SK-N-SH (cell line): ENCODE data around the gene THY1. TPM values are rescaled to one million over a fixed set of nuclear protein-coding genes. Genes with fewer than 3 reads are reported as not detected.

Source experiments
- CTCF ChIA-PET: fragments of 300-600, 350-600 bp; formaldehyde crosslinking; extraction: SDS; loops from one replicate; lab custom pipeline; 2021; lab: Yijun Ruan, JAX
- POLR2A ChIA-PET: fragments of 350-600 bp; sonication (Branson Sonifier 250); formaldehyde crosslinking; extraction: SDS; loops from one replicate; lab custom pipeline; 2020; ENCODE audit warnings: antibody characterized with exemption, inconsistent platforms; lab: Yijun Ruan, JAX
- DNase-seq: peaks from one replicate; pipeline ENCODE4 v3.0.0; 2012
- H2AFZ ChIP-seq: fragments of 200-600 bp; sonication (generic); 2 replicates; pipeline ENCODE4 v1.8.1; 2016; ENCODE audit warnings: antibody characterized with exemption, mild to moderate bottlenecking, low read depth
- H3F3A ChIP-seq: fragments of 200-600 bp; sonication (generic); replicated peaks from 2 replicates; pipeline ENCODE3; 2016; ENCODE audit warnings: antibody characterized with exemption, mild to moderate bottlenecking; ENCODE audit not compliant: insufficient read depth
- H3K27ac ChIP-seq, 2 experiments: fragments of 200-500 bp in 1 of 2; fragments of 200-600 bp in 1 of 2; sonication (Bioruptor generic) in 1 of 2; sonication (generic), shearing (Covaris generic) in 1 of 2; 2 replicates each; pipeline versions ENCODE4 v1.5.1 to v1.6.1; 2014 to 2016; ENCODE audit warnings: low read depth in 2 of 2, inconsistent platforms in 1 of 2, low read length in 1 of 2, mild to moderate bottlenecking in 1 of 2, mixed read lengths in 1 of 2
- H3K27me3 ChIP-seq: fragments of 200-600 bp; sonication (generic), shearing (Covaris generic); 2 replicates; pipeline ENCODE4 v1.6.1; 2016; ENCODE audit warnings: mixed run types; ENCODE audit not compliant: insufficient read depth
- H3K36me3 ChIP-seq, 2 experiments: fragments of 200-500 bp in 1 of 2; fragments of 200-600 bp in 1 of 2; sonication (Bioruptor generic) in 1 of 2; sonication (generic) in 1 of 2; replicated peaks in 1 of 2; 2 replicates each; pipeline versions ENCODE3 to v1.5.1; 2014 to 2016; ENCODE audit warnings: low read length in 1 of 2, mild to moderate bottlenecking in 1 of 2; ENCODE audit not compliant: insufficient read depth in 2 of 2, control insufficient read depth in 1 of 2
- H3K4me1 ChIP-seq, 2 experiments: fragments of 200-500 bp in 1 of 2; fragments of 200-600 bp in 1 of 2; sonication (Bioruptor generic) in 1 of 2; sonication (generic), shearing (Covaris generic) in 1 of 2; 2 replicates each; pipeline versions ENCODE4 v1.5.1 to v1.6.1; 2014 to 2016; ENCODE audit warnings: low read depth in 1 of 2, low read length in 1 of 2, mixed run types in 1 of 2; ENCODE audit not compliant: insufficient read depth in 2 of 2, control insufficient read depth in 1 of 2
- H3K4me2 ChIP-seq: fragments of 200-600 bp; sonication (generic), shearing (Covaris generic); 2 replicates; pipeline ENCODE4 v1.6.1; 2017; ENCODE audit warnings: mixed run types
- H3K4me3 ChIP-seq, 2 experiments: fragments of 200-500 bp in 1 of 2; fragments of 200-600 bp in 1 of 2; sonication (Bioruptor generic) in 1 of 2; sonication (generic), shearing (Covaris generic) in 1 of 2; 2 replicates each; pipeline versions ENCODE4 v1.5.1 to v1.8.1; 2014 to 2016; ENCODE audit warnings: low read depth in 2 of 2, inconsistent platforms in 1 of 2, low read length in 1 of 2, mild to moderate bottlenecking in 1 of 2, mixed read lengths in 1 of 2, moderate library complexity in 1 of 2
- H3K79me2 ChIP-seq: fragments of 200-600 bp; sonication (generic); 2 replicates; pipeline ENCODE4 v1.8.1; 2017; ENCODE audit warnings: mild to moderate bottlenecking; ENCODE audit not compliant: insufficient read depth
- H3K9ac ChIP-seq: fragments of 200-600 bp; sonication (generic); 2 replicates; pipeline ENCODE4 v1.6.1; 2017; ENCODE audit warnings: mixed run types
- H3K9me2 ChIP-seq: fragments of 200-600 bp; sonication (generic); 2 replicates; pipeline ENCODE4 v1.6.1; 2017; ENCODE audit warnings: mixed run types
- H3K9me3 ChIP-seq: fragments of 200-600 bp; sonication (generic); 2 replicates; pipeline ENCODE4 v1.6.1; 2017; ENCODE audit warnings: mixed run types, mild to moderate bottlenecking, moderate library complexity
- H4K20me1 ChIP-seq: fragments of 200-600 bp; sonication (generic); 2 replicates; pipeline ENCODE4 v1.6.1; 2017; ENCODE audit warnings: mild to moderate bottlenecking, mixed run types; ENCODE audit not compliant: insufficient read depth
- CHD2 ChIP-seq: fragments of 150-350 bp; IDR thresholded peaks from 2 replicates; pipeline ENCODE4 v1.6.1; 2018; ENCODE audit warnings: low read length; ENCODE audit not compliant: partially characterized antibody
- FOSL2 ChIP-seq: IDR thresholded peaks from 2 replicates; pipeline ENCODE4 v1.4.0; 2012; ENCODE audit warnings: low read depth, mild to moderate bottlenecking, moderate library complexity, borderline replicate concordance
- FOXM1 ChIP-seq: IDR thresholded peaks from 2 replicates; pipeline ENCODE4 v1.4.0; 2012; ENCODE audit warnings: low read depth, mild to moderate bottlenecking
- GABPA ChIP-seq: IDR thresholded peaks from 2 replicates; pipeline ENCODE4 v1.4.0; 2012; ENCODE audit warnings: low read depth, mild to moderate bottlenecking
- JUND ChIP-seq: IDR thresholded peaks from 2 replicates; pipeline ENCODE4 v1.4.0; 2012
- RCOR1 ChIP-seq: fragments of 150-350 bp; IDR thresholded peaks from 2 replicates; pipeline ENCODE4 v1.6.1; 2017; ENCODE audit warnings: antibody characterized with exemption, low read length
- RXRA ChIP-seq: IDR thresholded peaks from 2 replicates; pipeline ENCODE4 v1.4.0; 2012; ENCODE audit warnings: low read depth, mild to moderate bottlenecking, borderline replicate concordance
- SIN3A ChIP-seq: IDR thresholded peaks from 2 replicates; pipeline ENCODE4 v1.6.1; 2012; ENCODE audit warnings: low read depth, mild to moderate bottlenecking, low read length, moderate library complexity, borderline replicate concordance
- SMC3 ChIP-seq: IDR thresholded peaks from 2 replicates; pipeline ENCODE4 v1.6.1; 2012; ENCODE audit warnings: low read depth, low read length, improper control_type of control experiment
- TAF1 ChIP-seq: IDR thresholded peaks from 2 replicates; pipeline ENCODE4 v1.6.1; 2012; ENCODE audit warnings: low read depth, mild to moderate bottlenecking, low read length, moderate library complexity, borderline replicate concordance
- TCF12 ChIP-seq: IDR thresholded peaks from 2 replicates; pipeline ENCODE4 v1.4.0; 2012
- TEAD4 ChIP-seq: IDR thresholded peaks from 2 replicates; pipeline ENCODE4 v1.4.0; 2012; ENCODE audit warnings: mild to moderate bottlenecking, borderline replicate concordance; ENCODE audit not compliant: insufficient read depth
- WGBS: methylation state at CpG from one replicate; pipeline ENCODE4 v1.1.6; 2017; ENCODE audit warnings: low lambda C conversion rate; 5-methylcytosine and 5-hydroxymethylcytosine counted together
- polyA plus RNA-seq, 3 experiments: library from polyadenylated mRNA; depleted of rRNA; stranded (reverse); fragments of >200 nt; gene quantifications; 2 replicates each; pipeline ENCODE4 v1.2.3, GENCODE V29; 2012
- TF ChIP-seq, protein P1 (sequence below): fragments of 150-350 bp; IDR thresholded peaks from 2 replicates; pipeline ENCODE4 v1.6.1; 2016; ENCODE audit warnings: mild to moderate bottlenecking, low read depth, low read length
- TF ChIP-seq, protein P2 (sequence below): IDR thresholded peaks from 2 replicates; pipeline ENCODE4 v1.4.0; 2012; ENCODE audit warnings: low read depth, borderline replicate concordance
- TF ChIP-seq, protein P3 (sequence below): fragments of 150-350 bp; IDR thresholded peaks from 2 replicates; pipeline ENCODE4 v1.6.1; 2017; ENCODE audit warnings: antibody characterized with exemption, low read length, low read depth, borderline replicate concordance
- TF ChIP-seq, protein P4 (sequence below): IDR thresholded peaks from 2 replicates; pipeline ENCODE4 v1.4.0; 2012; ENCODE audit warnings: low read depth
- TF ChIP-seq, protein P5 (sequence below): IDR thresholded peaks from 2 replicates; pipeline ENCODE4 v1.4.0; 2012; ENCODE audit warnings: low read depth, borderline replicate concordance
- TF ChIP-seq, protein P6 (sequence below): IDR thresholded peaks from 2 replicates; pipeline ENCODE4 v1.6.1; 2012; ENCODE audit warnings: mild to moderate bottlenecking, low read depth, low read length, moderate library complexity

THY1 gene
- polyA plus RNA-seq, 1 of the 3 experiments (the other 2 are of a cell fraction) = 1,091 TPM

DNA sequence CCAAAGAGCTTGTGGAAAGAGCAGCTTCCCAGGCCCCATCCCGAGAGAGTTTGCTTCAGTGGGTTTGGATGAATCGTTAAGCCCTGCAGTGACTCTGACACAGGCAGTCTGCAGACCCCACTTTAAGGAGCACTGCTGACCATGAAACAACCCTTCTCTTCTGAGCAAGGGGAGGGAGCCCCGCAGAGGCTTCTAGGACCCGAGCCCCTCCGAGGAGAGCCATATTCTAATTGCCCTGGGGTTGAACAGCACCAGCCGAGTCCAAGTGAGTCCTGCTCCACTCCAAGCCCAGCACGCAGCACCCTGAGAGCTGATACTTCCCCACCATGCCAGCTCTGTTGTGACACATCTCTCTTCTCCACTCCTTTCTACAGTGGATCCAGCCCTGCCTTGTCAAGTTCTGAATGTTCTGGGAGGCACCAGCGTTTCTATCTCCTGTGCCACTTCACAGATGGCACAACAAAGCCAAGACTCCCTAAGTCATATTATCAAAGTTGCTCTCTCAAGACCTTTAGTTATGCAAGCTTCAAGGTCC, 51.8 kb downstream of the THY1 start:
- H3K9ac ChIP-seq = no peak overlapping the region
- H3K9me2 ChIP-seq = no peaks in the 10 kb centered on the region
- H3K27ac ChIP-seq = peak overlapping the region in 1 of 2 experiments; percentile 50; a peak in 1 of 4 replicates
- no peaks in the 10 kb centered on the region for H3K9me3 ChIP-seq
- no peaks in the 10 kb centered on the region for H4K20me1 ChIP-seq
- DNase-seq = no peak
- WGBS = 95% methylated on average over 3 of the region's 8 CpGs
- no peaks in the 10 kb centered on the region for H3F3A ChIP-seq
- TF ChIP-seq CHD2 = no peak
- TF ChIP-seq, protein P1, sequence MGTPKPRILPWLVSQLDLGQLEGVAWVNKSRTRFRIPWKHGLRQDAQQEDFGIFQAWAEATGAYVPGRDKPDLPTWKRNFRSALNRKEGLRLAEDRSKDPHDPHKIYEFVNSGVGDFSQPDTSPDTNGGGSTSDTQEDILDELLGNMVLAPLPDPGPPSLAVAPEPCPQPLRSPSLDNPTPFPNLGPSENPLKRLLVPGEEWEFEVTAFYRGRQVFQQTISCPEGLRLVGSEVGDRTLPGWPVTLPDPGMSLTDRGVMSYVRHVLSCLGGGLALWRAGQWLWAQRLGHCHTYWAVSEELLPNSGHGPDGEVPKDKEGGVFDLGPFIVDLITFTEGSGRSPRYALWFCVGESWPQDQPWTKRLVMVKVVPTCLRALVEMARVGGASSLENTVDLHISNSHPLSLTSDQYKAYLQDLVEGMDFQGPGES = no peak
- TF ChIP-seq FOSL2 = no peak
- TF ChIP-seq, protein P2, sequence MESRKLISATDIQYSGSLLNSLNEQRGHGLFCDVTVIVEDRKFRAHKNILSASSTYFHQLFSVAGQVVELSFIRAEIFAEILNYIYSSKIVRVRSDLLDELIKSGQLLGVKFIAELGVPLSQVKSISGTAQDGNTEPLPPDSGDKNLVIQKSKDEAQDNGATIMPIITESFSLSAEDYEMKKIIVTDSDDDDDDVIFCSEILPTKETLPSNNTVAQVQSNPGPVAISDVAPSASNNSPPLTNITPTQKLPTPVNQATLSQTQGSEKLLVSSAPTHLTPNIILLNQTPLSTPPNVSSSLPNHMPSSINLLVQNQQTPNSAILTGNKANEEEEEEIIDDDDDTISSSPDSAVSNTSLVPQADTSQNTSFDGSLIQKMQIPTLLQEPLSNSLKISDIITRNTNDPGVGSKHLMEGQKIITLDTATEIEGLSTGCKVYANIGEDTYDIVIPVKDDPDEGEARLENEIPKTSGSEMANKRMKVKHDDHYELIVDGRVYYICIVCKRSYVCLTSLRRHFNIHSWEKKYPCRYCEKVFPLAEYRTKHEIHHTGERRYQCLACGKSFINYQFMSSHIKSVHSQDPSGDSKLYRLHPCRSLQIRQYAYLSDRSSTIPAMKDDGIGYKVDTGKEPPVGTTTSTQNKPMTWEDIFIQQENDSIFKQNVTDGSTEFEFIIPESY = no peak
- TF ChIP-seq TCF12 = no peak
- ChIA-PET POLR2A (no interaction called here), CTCF (interaction anchor here (1.8 to 22.5 kb wide), 6 partner anchors 11 to 106 kb away, joined by 5 to 390 read pairs (median 138); partner anchors contain the start of genes C1QTNF5, MFRP and USP2)
- H3K4me1 ChIP-seq = peaks cover 18 to 95% of the 10 kb centered on the region in 2 experiments
- no peak overlapping the region for H2AFZ ChIP-seq
- no peak overlapping the region for H3K4me2 ChIP-seq
- no peaks in the 10 kb centered on the region for H3K27me3 ChIP-seq
- H3K36me3 ChIP-seq = no peaks in the 10 kb centered on the region
- no peak overlapping the region for H3K4me3 ChIP-seq
- no peaks in the 10 kb centered on the region for H3K79me2 ChIP-seq

DNA sequence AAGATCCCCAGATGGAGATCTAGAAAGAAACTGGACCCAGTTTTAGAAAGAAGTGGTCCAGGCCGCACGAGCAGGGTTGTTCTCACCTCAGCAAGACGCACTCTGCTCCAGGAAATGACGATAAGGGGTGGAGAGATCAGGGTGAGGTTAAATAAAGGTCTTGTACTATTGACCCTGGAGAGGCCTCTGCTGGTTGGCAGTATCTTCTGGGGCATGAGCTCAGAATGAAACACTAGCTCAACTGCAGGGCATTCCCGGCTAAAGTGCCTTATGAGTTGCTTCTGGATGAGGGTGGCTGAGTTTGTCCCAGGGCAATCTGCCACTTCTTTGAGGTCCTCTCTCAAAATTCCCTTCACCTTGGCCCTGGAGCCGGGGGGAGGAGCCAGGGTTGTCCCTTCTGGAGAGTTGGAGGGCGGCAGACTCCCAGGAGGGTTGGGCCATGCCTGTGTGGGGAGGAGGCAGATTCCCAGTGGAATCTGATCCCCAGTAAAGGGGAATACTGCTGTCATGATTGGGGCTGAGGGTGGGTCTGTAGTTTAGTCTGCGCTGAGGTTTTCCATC, 52.4 kb downstream of the THY1 start:
- Histone ChIP-seq H3K27me3 (no peaks in the 10 kb centered on the region), H3K4me2 (no peak overlapping the region), H3F3A (no peaks in the 10 kb centered on the region), H3K9me2 (no peaks in the 10 kb centered on the region), H3K4me3 (no peak overlapping the region), H3K9me3 (no peaks in the 10 kb centered on the region), H3K9ac (no peak overlapping the region), H2AFZ (no peak overlapping the region), H3K36me3 (no peaks in the 10 kb centered on the region), H3K4me1 (peaks cover 18 to 90% of the 10 kb centered on the region in 2 experiments), H3K79me2 (no peaks in the 10 kb centered on the region), H3K27ac (peak overlapping the region in 1 of 2 experiments; percentile 50; a peak in 1 of 4 replicates), H4K20me1 (no peaks in the 10 kb centered on the region)
- 90% methylated on average over 5 of the region's 8 CpGs for WGBS
- CTCF ChIA-PET = interaction anchor here (1.8 to 22.5 kb wide), 7 partner anchors 11 to 107 kb away, joined by 5 to 390 read pairs (median 85); partner anchors contain the start of genes C1QTNF5, MFRP and USP2
- DNase-seq = no peak
- POLR2A ChIA-PET = no interaction called here
- TF ChIP-seq GABPA (no peak), TAF1 (no peak), RCOR1 (no peak), RXRA (no peak), SIN3A (no peak), TCF12 (no peak), SMC3 (no peak), FOXM1 (no peak), TEAD4 (no peak), JUND (no peak)
- TF ChIP-seq, protein P3, sequence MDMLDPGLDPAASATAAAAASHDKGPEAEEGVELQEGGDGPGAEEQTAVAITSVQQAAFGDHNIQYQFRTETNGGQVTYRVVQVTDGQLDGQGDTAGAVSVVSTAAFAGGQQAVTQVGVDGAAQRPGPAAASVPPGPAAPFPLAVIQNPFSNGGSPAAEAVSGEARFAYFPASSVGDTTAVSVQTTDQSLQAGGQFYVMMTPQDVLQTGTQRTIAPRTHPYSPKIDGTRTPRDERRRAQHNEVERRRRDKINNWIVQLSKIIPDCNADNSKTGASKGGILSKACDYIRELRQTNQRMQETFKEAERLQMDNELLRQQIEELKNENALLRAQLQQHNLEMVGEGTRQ = no peak
- TF ChIP-seq, protein P4, sequence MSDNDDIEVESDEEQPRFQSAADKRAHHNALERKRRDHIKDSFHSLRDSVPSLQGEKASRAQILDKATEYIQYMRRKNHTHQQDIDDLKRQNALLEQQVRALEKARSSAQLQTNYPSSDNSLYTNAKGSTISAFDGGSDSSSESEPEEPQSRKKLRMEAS = no peak
- TF ChIP-seq, protein P5, sequence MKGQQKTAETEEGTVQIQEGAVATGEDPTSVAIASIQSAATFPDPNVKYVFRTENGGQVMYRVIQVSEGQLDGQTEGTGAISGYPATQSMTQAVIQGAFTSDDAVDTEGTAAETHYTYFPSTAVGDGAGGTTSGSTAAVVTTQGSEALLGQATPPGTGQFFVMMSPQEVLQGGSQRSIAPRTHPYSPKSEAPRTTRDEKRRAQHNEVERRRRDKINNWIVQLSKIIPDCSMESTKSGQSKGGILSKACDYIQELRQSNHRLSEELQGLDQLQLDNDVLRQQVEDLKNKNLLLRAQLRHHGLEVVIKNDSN = no peak
- TF ChIP-seq, protein P6, sequence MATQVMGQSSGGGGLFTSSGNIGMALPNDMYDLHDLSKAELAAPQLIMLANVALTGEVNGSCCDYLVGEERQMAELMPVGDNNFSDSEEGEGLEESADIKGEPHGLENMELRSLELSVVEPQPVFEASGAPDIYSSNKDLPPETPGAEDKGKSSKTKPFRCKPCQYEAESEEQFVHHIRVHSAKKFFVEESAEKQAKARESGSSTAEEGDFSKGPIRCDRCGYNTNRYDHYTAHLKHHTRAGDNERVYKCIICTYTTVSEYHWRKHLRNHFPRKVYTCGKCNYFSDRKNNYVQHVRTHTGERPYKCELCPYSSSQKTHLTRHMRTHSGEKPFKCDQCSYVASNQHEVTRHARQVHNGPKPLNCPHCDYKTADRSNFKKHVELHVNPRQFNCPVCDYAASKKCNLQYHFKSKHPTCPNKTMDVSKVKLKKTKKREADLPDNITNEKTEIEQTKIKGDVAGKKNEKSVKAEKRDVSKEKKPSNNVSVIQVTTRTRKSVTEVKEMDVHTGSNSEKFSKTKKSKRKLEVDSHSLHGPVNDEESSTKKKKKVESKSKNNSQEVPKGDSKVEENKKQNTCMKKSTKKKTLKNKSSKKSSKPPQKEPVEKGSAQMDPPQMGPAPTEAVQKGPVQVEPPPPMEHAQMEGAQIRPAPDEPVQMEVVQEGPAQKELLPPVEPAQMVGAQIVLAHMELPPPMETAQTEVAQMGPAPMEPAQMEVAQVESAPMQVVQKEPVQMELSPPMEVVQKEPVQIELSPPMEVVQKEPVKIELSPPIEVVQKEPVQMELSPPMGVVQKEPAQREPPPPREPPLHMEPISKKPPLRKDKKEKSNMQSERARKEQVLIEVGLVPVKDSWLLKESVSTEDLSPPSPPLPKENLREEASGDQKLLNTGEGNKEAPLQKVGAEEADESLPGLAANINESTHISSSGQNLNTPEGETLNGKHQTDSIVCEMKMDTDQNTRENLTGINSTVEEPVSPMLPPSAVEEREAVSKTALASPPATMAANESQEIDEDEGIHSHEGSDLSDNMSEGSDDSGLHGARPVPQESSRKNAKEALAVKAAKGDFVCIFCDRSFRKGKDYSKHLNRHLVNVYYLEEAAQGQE = no peak
